ENCODE results near the gene FBXL16.

DNA sequence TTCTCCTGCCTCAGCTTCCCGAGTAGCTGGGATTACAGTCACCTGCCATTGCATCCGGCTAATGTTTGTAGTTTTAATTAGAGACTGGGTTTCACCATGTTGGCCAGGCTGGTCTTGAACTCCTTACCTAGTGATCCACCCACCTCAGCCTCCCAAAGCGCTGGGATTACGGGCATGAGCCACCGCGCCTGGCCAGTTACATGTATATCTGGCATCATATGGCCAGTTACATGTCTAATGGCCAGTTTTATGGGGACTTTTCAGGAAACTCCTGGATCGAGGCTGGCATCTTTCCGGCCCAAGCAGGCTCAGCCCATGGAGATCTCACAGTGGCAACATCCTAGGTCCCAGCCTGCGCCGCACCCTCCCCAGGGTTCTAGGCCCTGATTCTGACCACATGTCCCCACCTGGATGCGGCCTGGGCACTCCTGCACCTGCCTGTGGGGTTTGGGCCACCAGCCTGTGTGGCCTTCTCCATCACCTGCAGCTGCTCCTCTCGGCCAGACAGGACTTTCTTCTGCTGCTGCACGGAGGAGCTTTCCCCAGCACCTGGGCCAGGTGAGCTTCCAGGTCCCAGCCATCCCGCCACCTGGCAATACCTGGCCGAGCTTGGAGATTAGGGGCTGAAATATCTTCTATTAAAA, 36.5 kb upstream of the FBXL16 start:
- TF ChIP-seq, protein P1, sequence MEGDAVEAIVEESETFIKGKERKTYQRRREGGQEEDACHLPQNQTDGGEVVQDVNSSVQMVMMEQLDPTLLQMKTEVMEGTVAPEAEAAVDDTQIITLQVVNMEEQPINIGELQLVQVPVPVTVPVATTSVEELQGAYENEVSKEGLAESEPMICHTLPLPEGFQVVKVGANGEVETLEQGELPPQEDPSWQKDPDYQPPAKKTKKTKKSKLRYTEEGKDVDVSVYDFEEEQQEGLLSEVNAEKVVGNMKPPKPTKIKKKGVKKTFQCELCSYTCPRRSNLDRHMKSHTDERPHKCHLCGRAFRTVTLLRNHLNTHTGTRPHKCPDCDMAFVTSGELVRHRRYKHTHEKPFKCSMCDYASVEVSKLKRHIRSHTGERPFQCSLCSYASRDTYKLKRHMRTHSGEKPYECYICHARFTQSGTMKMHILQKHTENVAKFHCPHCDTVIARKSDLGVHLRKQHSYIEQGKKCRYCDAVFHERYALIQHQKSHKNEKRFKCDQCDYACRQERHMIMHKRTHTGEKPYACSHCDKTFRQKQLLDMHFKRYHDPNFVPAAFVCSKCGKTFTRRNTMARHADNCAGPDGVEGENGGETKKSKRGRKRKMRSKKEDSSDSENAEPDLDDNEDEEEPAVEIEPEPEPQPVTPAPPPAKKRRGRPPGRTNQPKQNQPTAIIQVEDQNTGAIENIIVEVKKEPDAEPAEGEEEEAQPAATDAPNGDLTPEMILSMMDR (tag by site-specific recombination; IDR thresholded peaks at IDR 0.05), result no peak
- TF ChIP-seq ZNF239 (tag by site-specific recombination; IDR thresholded peaks at IDR 0.05), result no peak
- TF ChIP-seq PRDM10 (tag by site-specific recombination; IDR thresholded peaks at IDR 0.05), result no peak
- no peak for TF ChIP-seq ZNF747 (tag by site-specific recombination; IDR thresholded peaks at IDR 0.05)
- TF ChIP-seq ZBTB1 (tag by site-specific recombination; IDR thresholded peaks at IDR 0.05), result no peak
- no peak for TF ChIP-seq ZNF169 (tag by site-specific recombination; IDR thresholded peaks at IDR 0.05)

All from HEK293 (cell line).